Peyer's patch (tissue), 4 donors: ENCODE results near the gene DPYD. TPM values are rescaled to one million over a fixed set of nuclear protein-coding genes. Genes with fewer than 3 reads are reported as not detected.

ENCODE experiments used
- DNase-seq, 3 donors: peaks; one replicate each; pipeline ENCODE4 v3.0.0-alpha.2; 2017 to 2019
- H3K27ac ChIP-seq, 4 donors: fragments of 200-600 bp; sonication (generic); one replicate each; pipeline ENCODE4 v1.5.1; 2016 to 2019
- H3K27me3 ChIP-seq, 2 donors: fragments of 200-600 bp; sonication (generic); one replicate each; pipeline ENCODE4 v1.5.1; 2019
- H3K36me3 ChIP-seq, 3 donors: fragments of 200-600 bp; sonication (generic); one replicate each; pipeline ENCODE4 v1.5.1; 2016 to 2019
- H3K4me1 ChIP-seq, 4 donors: fragments of 200-600 bp; sonication (generic); one replicate each; pipeline ENCODE4 v1.5.1; 2016 to 2019
- H3K4me3 ChIP-seq, 4 donors: fragments of 200-600 bp; sonication (generic); 1 replicate in 3 of 4; 2 replicates in 1 of 4; pipeline ENCODE4 v1.5.1; 2016 to 2019; ENCODE audit warnings: mild to moderate bottlenecking in 1 of 4
- H3K9me3 ChIP-seq, 4 donors: fragments of 200-600 bp; sonication (generic); one replicate each; pipeline ENCODE4 v1.5.1; 2016 to 2019; ENCODE audit warnings: mild to moderate bottlenecking in 1 of 4
- CTCF ChIP-seq, 6 experiments: fragments of 450-650 bp in 4 of 6; fragments of 200-600 bp in 2 of 6; sonication (generic) in 1 of 6; IDR thresholded peaks; one replicate each; pipeline ENCODE4 v1.5.1; 2017 to 2019; ENCODE audit warnings: antibody characterized with exemption in 6 of 6, mild to moderate bottlenecking in 3 of 6, moderate library complexity in 1 of 6
- POLR2A ChIP-seq, 2 donors: fragments of 450-650 bp; IDR thresholded peaks; one replicate each; pipeline ENCODE4 v1.5.1; 2017; ENCODE audit warnings: antibody characterized with exemption in 2 of 2, mild to moderate bottlenecking in 2 of 2, moderate library complexity in 2 of 2
- total RNA-seq, 4 donors: library from RNA; depleted of rRNA; stranded (reverse); fragments of >200 nt; gene quantifications; one replicate each; pipeline ENCODE4 v1.1.0, GENCODE V29; 2016

The DPYD gene
- total RNA-seq, 4 donors from 2014 or later, result 30.8 to 39.7 (median 36.4) TPM

- Histone ChIP-seq H3K4me3 (no peak overlapping the region), H3K27me3 (no peaks in the 10 kb centered on the region), H3K27ac (no peak overlapping the region), H3K36me3 (no peaks in the 10 kb centered on the region), H3K9me3 (no peaks in the 10 kb centered on the region), H3K4me1 (no peaks in the 10 kb centered on the region)
- TF ChIP-seq POLR2A (IDR thresholded peaks at IDR 0.05), result no peak
- no peak for TF ChIP-seq CTCF (IDR thresholded peaks at IDR 0.05)
- no peak for DNase-seq
Measured at GRCh38 chr1:97572561-97572960, 348.3 kb downstream of the DPYD start.

GRCh38 chr1:97571760-97572159 is 349.1 kb downstream of the DPYD start:
- Histone ChIP-seq H3K4me3 (no peak overlapping the region), H3K36me3 (no peaks in the 10 kb centered on the region), H3K27ac (no peak overlapping the region), H3K27me3 (no peaks in the 10 kb centered on the region), H3K4me1 (no peaks in the 10 kb centered on the region), H3K9me3 (no peaks in the 10 kb centered on the region)
- TF ChIP-seq POLR2A (IDR thresholded peaks at IDR 0.05), result no peak
- TF ChIP-seq CTCF (IDR thresholded peaks at IDR 0.05), result no peak
- DNase-seq, result no peak

GRCh38 chr1:97570691-97571090 is 350.1 kb downstream of the DPYD start:
- no peak for DNase-seq
- Histone ChIP-seq H3K36me3 (no peaks in the 10 kb centered on the region), H3K4me3 (no peak overlapping the region), H3K27me3 (no peaks in the 10 kb centered on the region), H3K27ac (no peak overlapping the region), H3K4me1 (no peaks in the 10 kb centered on the region), H3K9me3 (no peaks in the 10 kb centered on the region)
- TF ChIP-seq CTCF (IDR thresholded peaks at IDR 0.05) (no peak), POLR2A (IDR thresholded peaks at IDR 0.05) (no peak)

- no peaks in the 10 kb centered on the region for H3K4me1 ChIP-seq
- no peak overlapping the region for H3K4me3 ChIP-seq
- no peak overlapping the region for H3K27ac ChIP-seq
- TF ChIP-seq POLR2A (IDR thresholded peaks at IDR 0.05) (no peak), CTCF (IDR thresholded peaks at IDR 0.05) (no peak)
- DNase-seq, result no peak
- no peaks in the 10 kb centered on the region for H3K36me3 ChIP-seq
- H3K27me3 ChIP-seq, result no peaks in the 10 kb centered on the region
- H3K9me3 ChIP-seq, result no peaks in the 10 kb centered on the region
Measured at GRCh38 chr1:97567000-97567749, 353.7 kb downstream of the DPYD start.

- no peak for DNase-seq
- Histone ChIP-seq H3K27ac (no peak overlapping the region), H3K36me3 (no peaks in the 10 kb centered on the region), H3K4me3 (no peak overlapping the region), H3K4me1 (no peaks in the 10 kb centered on the region), H3K9me3 (no peaks in the 10 kb centered on the region), H3K27me3 (no peaks in the 10 kb centered on the region)
- no peak for TF ChIP-seq POLR2A (IDR thresholded peaks at IDR 0.05)
- TF ChIP-seq CTCF (IDR thresholded peaks at IDR 0.05), result no peak
Measured at GRCh38 chr1:97565886-97566285, 354.9 kb downstream of the DPYD start.
